Activated B cell treated with CpG ODN at 0.5 μM for 24 hours (primary cell): ENCODE results near the gene PPP2R2B. TPM values are rescaled to one million over a fixed set of nuclear protein-coding genes. Genes with fewer than 3 reads are reported as not detected.

Source experiments
- ATAC-seq: fragments of 200-7000 bp; cut with Tn5 transposase; one replicate; pipeline ENCODE4 v1.10.0; 2021; ENCODE audit warnings: low read depth, mild to moderate bottlenecking, moderate library complexity
- CTCF ChIA-PET: fragments of 350-600 bp; sonication (Branson Sonifier 250); formaldehyde crosslinking; loops from one replicate; lab custom pipeline; 2021; ENCODE audit warnings: antibody characterized with exemption; lab: Charles Lee
- POLR2A ChIA-PET: fragments of 350-600 bp; sonication (Branson Sonifier 250); formaldehyde crosslinking; loops from one replicate; lab custom pipeline; 2021; ENCODE audit warnings: antibody characterized with exemption; lab: Charles Lee
- DNase-seq: peaks from one replicate; pipeline ENCODE4 v3.0.0; 2022
- H3K27ac Mint-ChIP-seq: one replicate; pipeline ENCODE4 v1.8.0; 2020; ENCODE audit warnings: mixed read lengths
- H3K27me3 Mint-ChIP-seq: one replicate; pipeline ENCODE4 v1.8.0; 2021; ENCODE audit warnings: mixed read lengths
- H3K36me3 Mint-ChIP-seq: one replicate; pipeline ENCODE4 v1.8.0; 2021; ENCODE audit warnings: low read depth, mixed read lengths
- H3K4me1 Mint-ChIP-seq: one replicate; pipeline ENCODE4 v1.8.0; 2021; ENCODE audit warnings: mixed read lengths
- H3K4me3 Mint-ChIP-seq: one replicate; pipeline ENCODE4 v1.8.0; 2020; ENCODE audit warnings: mild to moderate bottlenecking, mixed read lengths
- H3K9me3 Mint-ChIP-seq: one replicate; pipeline ENCODE4 v1.8.0; 2020; ENCODE audit warnings: mixed read lengths
- intact Hi-C: fragments of 100-400 bp; cut with micrococcal nuclease; formaldehyde crosslinking; loops from one replicate; pipeline ENCODE4 v1.15.1; 2024
- total RNA-seq: library from RNA; stranded (reverse); gene quantifications from 2 replicates; pipeline ENCODE4 v1.2.3, GENCODE V29; 2022
- TF ChIP-seq, protein P1 (sequence below): fragments of 200-600 bp; IDR thresholded peaks from one replicate; pipeline ENCODE4 v1.8.0; 2022; ENCODE audit warnings: antibody characterized with exemption, mild to moderate bottlenecking

The PPP2R2B gene
- total RNA-seq, 1 donor from 2014 or later, result not detected

GRCh38 chr5:146789712-146790653, 88.6 kb downstream of the PPP2R2B start:
- Mint-ChIP-seq H3K27ac (no peak overlapping the region), H3K4me1 (no peaks in the 10 kb centered on the region), H3K4me3 (no peak overlapping the region), H3K36me3 (no peaks in the 10 kb centered on the region), H3K9me3 (no peaks in the 10 kb centered on the region), H3K27me3 (no peaks in the 10 kb centered on the region)
- ChIA-PET POLR2A (no interaction called here), CTCF (no interaction called here)
- no peak for ATAC-seq
- TF ChIP-seq, protein P1, sequence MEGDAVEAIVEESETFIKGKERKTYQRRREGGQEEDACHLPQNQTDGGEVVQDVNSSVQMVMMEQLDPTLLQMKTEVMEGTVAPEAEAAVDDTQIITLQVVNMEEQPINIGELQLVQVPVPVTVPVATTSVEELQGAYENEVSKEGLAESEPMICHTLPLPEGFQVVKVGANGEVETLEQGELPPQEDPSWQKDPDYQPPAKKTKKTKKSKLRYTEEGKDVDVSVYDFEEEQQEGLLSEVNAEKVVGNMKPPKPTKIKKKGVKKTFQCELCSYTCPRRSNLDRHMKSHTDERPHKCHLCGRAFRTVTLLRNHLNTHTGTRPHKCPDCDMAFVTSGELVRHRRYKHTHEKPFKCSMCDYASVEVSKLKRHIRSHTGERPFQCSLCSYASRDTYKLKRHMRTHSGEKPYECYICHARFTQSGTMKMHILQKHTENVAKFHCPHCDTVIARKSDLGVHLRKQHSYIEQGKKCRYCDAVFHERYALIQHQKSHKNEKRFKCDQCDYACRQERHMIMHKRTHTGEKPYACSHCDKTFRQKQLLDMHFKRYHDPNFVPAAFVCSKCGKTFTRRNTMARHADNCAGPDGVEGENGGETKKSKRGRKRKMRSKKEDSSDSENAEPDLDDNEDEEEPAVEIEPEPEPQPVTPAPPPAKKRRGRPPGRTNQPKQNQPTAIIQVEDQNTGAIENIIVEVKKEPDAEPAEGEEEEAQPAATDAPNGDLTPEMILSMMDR, result no peak
- intact Hi-C loops, result no loop called here
- no peak for DNase-seq

GRCh38 chr5:146788898-146789297, 89.7 kb downstream of the PPP2R2B start:
- CTCF ChIA-PET, result no interaction called here
- Mint-ChIP-seq H3K4me1 (no peaks in the 10 kb centered on the region), H3K4me3 (no peak overlapping the region), H3K27me3 (no peaks in the 10 kb centered on the region), H3K27ac (no peak overlapping the region), H3K36me3 (no peaks in the 10 kb centered on the region), H3K9me3 (no peaks in the 10 kb centered on the region)
- TF ChIP-seq, protein P1, result no peak
- POLR2A ChIA-PET, result no interaction called here
- intact Hi-C loops, result no loop called here
- ATAC-seq (no peak), DNase-seq (no peak)

DNA sequence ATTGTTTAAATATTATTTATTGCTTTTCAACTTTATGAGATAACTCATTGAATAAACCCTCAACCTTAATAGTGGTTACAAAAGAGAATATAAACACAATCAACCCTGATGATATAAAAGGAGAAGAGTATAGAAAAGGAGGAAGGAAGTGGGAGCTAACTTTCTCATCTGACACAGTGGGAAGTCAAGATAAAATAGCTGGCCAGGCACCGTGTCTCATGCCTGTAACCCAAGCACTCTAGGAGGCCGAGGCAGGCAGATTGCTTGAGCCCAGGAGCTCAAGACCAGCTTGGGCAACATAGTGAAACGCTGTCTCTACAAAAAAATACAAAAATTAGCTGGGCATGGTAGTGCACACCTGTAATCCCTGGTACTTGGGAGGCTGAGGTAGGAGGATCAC, 93.5 kb downstream of the PPP2R2B start:
- Mint-ChIP-seq H3K4me3 (no peak overlapping the region), H3K27me3 (no peaks in the 10 kb centered on the region), H3K27ac (no peak overlapping the region), H3K4me1 (no peaks in the 10 kb centered on the region), H3K9me3 (no peaks in the 10 kb centered on the region), H3K36me3 (no peaks in the 10 kb centered on the region)
- ChIA-PET POLR2A (no interaction called here), CTCF (no interaction called here)
- ATAC-seq (no peak), DNase-seq (no peak)
- TF ChIP-seq, protein P1, result no peak
- intact Hi-C loops, result no loop called here

DNA sequence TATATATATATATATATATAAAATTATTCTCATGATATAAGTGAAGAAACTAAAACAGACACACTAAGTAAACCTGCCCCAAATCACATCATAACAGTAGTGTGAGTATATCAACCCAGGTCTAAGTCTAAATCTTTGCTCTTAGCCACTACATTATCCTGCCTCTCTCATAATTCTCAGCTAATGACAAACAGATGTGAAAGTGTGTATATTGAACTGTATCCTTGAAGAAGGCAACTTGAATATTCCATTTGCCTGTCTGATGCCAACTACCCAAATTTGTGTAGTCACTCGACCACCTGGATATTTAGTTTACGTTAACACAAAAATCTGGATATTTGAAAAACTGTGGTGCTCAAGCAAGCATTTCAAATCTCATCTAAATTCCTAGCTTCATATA, 97.4 kb downstream of the PPP2R2B start:
- Mint-ChIP-seq H3K36me3 (no peaks in the 10 kb centered on the region), H3K4me3 (no peak overlapping the region), H3K27ac (no peak overlapping the region), H3K27me3 (no peaks in the 10 kb centered on the region), H3K4me1 (no peaks in the 10 kb centered on the region), H3K9me3 (no peaks in the 10 kb centered on the region)
- TF ChIP-seq, protein P1, result no peak
- ATAC-seq (no peak), DNase-seq (no peak)
- intact Hi-C loops, result no loop called here
- CTCF ChIA-PET, result no interaction called here
- POLR2A ChIA-PET, result no interaction called here

GRCh38 chr5:146779211-146779869, 99.2 kb downstream of the PPP2R2B start:
- DNase-seq, result no peak
- TF ChIP-seq, protein P1, result no peak
- POLR2A ChIA-PET, result no interaction called here
- CTCF ChIA-PET, result no interaction called here
- Mint-ChIP-seq H3K27ac (no peak overlapping the region), H3K27me3 (no peaks in the 10 kb centered on the region), H3K4me3 (no peak overlapping the region), H3K9me3 (no peaks in the 10 kb centered on the region), H3K36me3 (no peaks in the 10 kb centered on the region), H3K4me1 (no peaks in the 10 kb centered on the region)
- intact Hi-C loops, result no loop called here
- ATAC-seq, result no peak
